ENCODE measurements around the gene NOS1. TPM values are rescaled to one million over a fixed set of nuclear protein-coding genes. Genes with fewer than 3 reads are reported as not detected.
A peak's percentile ranks its signal among the peaks of the same experiment; 100 is the strongest.
"Not testable (repeated sequence)": the region's sequence is repeated elsewhere in the genome, so short reads cannot be mapped to it uniquely, and the experiment has no call there.

Gene NOS1
- total RNA-seq, 4 donors from 2014 or later, result 0.13 to 2.8 (median 0.73) TPM; not detected in 1

- WGBS, 2 donors, result 74 to 82% methylated on average over 1 of the region's 1 CpG
- no peak for DNase-seq
- no peaks in the 10 kb centered on the region for H3K9me3 ChIP-seq
- TF ChIP-seq POLR2A (IDR thresholded peaks at IDR 0.05) (no peak), CTCF (IDR thresholded peaks at IDR 0.05) (no peak)
- no peaks in the 10 kb centered on the region for H3K36me3 ChIP-seq
- H3K4me1 ChIP-seq, result no peaks in the 10 kb centered on the region
- H3K4me3 ChIP-seq (replicated peaks in 1 of 3), result no peak overlapping the region
- H3K27me3 ChIP-seq, result no peaks in the 10 kb centered on the region
- H3K27ac ChIP-seq, result no peak overlapping the region
- intact Hi-C loops (cut with DNase I), result no loop called here
Measured at GRCh38 chr12:117380083-117380482, 18.7 kb upstream of the NOS1 start.

- Histone ChIP-seq H3K4me3 (replicated peaks in 1 of 3) (no peak overlapping the region), H3K9me3 (no peaks in the 10 kb centered on the region), H3K36me3 (no peaks in the 10 kb centered on the region), H3K4me1 (no peaks in the 10 kb centered on the region), H3K27me3 (no peaks in the 10 kb centered on the region), H3K27ac (no peak overlapping the region)
- intact Hi-C loops (cut with DNase I), result no loop called here
- DNase-seq, result no peak
- 92 to 100% methylated on average over 2 of the region's 2 CpGs for WGBS, 2 donors
- TF ChIP-seq POLR2A (IDR thresholded peaks at IDR 0.05), result no peak
- TF ChIP-seq CTCF (IDR thresholded peaks at IDR 0.05), result no peak
Measured at GRCh38 chr12:117377758-117378157, 16.3 kb upstream of the NOS1 start.

GRCh38 chr12:117370588-117370987, 9.2 kb upstream of the NOS1 start:
- no peak overlapping the region for H3K4me3 ChIP-seq (replicated peaks in 1 of 3)
- no peaks in the 10 kb centered on the region for H3K36me3 ChIP-seq
- TF ChIP-seq CTCF (IDR thresholded peaks at IDR 0.05) (no peak), POLR2A (IDR thresholded peaks at IDR 0.05) (no peak)
- H3K27ac ChIP-seq, result no peak overlapping the region
- WGBS, 2 donors, result 63 to 72% methylated on average over 3 of the region's 3 CpGs
- intact Hi-C loops (cut with DNase I), result no loop called here
- DNase-seq, result no peak
- H3K4me1 ChIP-seq, result no peaks in the 10 kb centered on the region
- H3K9me3 ChIP-seq, result no peaks in the 10 kb centered on the region
- no peaks in the 10 kb centered on the region for H3K27me3 ChIP-seq

- WGBS, 2 donors, result 64 to 66% methylated on average over 17 of the region's 17 CpGs
- DNase-seq; H3K4me1 ChIP-seq; H3K9me3 ChIP-seq; H3K27me3 ChIP-seq; H3K4me3 ChIP-seq (replicated peaks in 1 of 3); H3K36me3 ChIP-seq; H3K27ac ChIP-seq: not testable (repeated sequence)
- intact Hi-C loops (cut with DNase I), result loop anchor here (5.0 kb wide), 2 partner anchors 302 to 467 kb away; no protein-coding TSS in a partner anchor
Measured at GRCh38 chr12:117370000-117370399, 8.6 kb upstream of the NOS1 start.

- peaks cover 3% of the 10 kb centered on the region for H3K27me3 ChIP-seq
- DNase-seq, result peak; percentile 83 to 84
- peak; percentile 81 to 94 (median 88) for TF ChIP-seq CTCF (IDR thresholded peaks at IDR 0.05)
- no peak for TF ChIP-seq POLR2A (IDR thresholded peaks at IDR 0.05)
- H3K9me3 ChIP-seq, result no peaks in the 10 kb centered on the region
- no peaks in the 10 kb centered on the region for H3K36me3 ChIP-seq
- no peak overlapping the region for H3K4me3 ChIP-seq (replicated peaks in 1 of 3)
- intact Hi-C loops (cut with DNase I), result loop anchor here (2.0 to 5.0 kb wide), 3 partner anchors 222 to 470 kb away; no protein-coding TSS in a partner anchor
- H3K4me1 ChIP-seq, result no peaks in the 10 kb centered on the region
- WGBS, 2 donors, result 14 to 20% methylated on average over 10 to 12 of the region's 12 CpGs
- H3K27ac ChIP-seq, result no peak overlapping the region
Measured at GRCh38 chr12:117367006-117367638, 5.7 kb upstream of the NOS1 start.

Measured in thyroid gland (tissue), 4 donors.